Left renal pelvis (tissue), 4 donors: ENCODE data around the gene CORO6. TPM values are rescaled to one million over a fixed set of nuclear protein-coding genes. Genes with fewer than 3 reads are reported as not detected.

Experiments used
- DNase-seq, 4 donors: peaks; one replicate each; pipeline ENCODE4 v3.0.0-alpha.2; 2013; ENCODE audit warnings: low read depth in 4 of 4, low spot score in 3 of 4
- polyA plus RNA-seq, 4 donors: library from polyadenylated mRNA; unstranded; fragments of 120-200 nt; gene quantifications; one replicate each; pipeline ENCODE4 v1.2.1, GENCODE V29; 2013; ENCODE audit not compliant: insufficient read length in 4 of 4

Gene CORO6
- polyA plus RNA-seq, 4 donors = 2.6 to 4.9 (median 3.3) TPM

GRCh38 chr17:29579866-29580771, 42.6 kb downstream of the CORO6 start:
- no peak for DNase-seq

GRCh38 chr17:29578626-29579485, 43.9 kb downstream of the CORO6 start:
- no peak for DNase-seq

- DNase-seq = no peak
Observed at GRCh38 chr17:29577385-29578211, 45.1 kb downstream of the CORO6 start.

DNA sequence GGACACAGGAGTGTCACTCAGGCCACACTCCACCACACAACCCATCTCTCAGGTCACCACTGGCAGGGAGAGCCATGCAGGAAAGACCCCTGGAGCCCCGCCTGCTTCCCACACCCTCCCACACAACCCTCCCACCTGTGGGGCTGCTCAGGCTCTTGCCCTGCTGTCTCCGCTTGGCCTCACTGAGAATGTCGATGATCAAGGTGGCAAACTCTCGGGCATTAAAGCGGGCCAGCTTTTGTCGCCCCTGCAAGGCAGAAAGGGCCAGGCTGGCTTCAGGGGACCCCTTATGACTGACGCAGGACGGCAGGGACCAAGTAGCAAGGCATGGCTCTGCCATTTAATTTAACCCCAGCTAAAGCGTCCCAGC, 45.7 kb downstream of the CORO6 start:
- DNase-seq = no peak

DNA sequence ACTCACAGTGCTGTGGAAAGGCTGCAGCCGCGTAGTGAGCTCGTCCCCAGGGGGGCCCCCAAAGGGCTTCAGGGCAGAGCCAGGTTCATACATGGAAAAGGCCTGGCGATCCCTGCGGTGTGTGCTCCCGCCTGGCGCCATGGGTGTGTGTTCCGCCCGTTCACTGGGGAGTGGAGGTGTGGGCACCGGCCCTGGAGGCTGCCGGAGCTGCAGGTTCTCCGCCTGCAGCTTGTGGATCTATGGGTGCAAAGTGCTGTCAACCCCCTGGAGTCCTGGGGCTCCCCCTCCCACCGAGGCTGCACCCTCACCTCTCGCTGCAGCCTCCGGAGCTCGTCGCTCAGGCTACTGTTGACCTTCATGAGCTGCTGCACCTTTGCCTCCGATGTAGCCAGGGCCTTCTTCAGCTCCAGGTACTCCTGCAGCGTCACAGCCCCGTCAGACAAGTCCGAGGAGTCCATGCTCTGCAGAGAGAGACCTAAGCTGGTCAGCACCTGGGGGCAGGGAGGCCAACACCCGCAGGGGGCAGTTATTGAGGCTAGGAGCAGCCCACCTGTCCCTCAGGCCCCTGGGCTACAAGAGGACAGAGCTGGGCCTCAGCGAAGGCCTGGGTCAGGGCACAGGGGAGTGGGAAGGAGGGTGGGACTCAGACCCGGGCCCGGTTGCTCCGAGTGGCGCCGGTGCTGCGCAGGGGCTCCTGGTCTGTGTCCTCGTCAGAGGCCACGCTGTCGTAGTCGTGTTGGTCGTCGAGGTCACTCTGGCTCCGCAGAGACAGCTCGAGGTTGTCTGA, 46.3 kb downstream of the CORO6 start:
- no peak for DNase-seq

GRCh38 chr17:29575511-29576213, 47.0 kb downstream of the CORO6 start:
- DNase-seq = no peak

DNA sequence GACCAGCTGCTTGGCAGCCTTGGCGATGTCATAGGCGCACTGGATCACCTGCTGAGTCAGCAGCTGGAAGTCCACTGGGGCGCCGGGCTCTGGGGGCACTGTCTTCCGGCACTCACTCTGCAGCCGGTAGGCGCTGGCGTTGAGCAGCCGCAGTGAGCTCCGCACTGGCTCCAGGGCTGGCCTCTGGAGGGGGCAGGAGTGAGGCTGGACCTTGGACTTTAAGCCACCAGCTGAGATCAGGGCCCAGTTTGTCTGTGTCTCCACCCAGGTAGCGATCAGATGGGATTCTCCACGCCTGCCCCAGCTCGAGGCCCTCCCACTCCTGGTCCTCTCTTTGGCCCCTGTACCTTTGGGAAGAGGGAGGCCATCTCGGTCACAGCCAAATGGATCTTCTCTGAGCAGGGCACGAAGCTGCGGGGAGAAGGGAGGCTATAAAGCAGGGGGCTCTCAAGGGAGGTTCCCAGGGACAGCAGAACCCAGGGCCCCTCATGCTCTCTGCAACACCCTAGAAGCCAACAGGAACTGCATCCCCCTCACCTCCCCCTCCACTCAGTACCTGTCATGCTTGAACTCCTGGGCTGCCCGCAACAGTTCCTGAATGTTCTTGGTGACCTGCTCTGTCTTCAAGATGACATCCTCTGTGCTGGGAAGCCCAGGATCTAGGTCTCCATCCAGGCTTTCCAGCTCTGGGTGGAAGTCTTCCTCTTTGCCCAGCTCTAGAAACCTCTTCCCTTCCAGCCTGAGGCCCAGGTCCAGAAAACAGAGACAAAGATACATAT, 47.8 kb downstream of the CORO6 start:
- no peak for DNase-seq

DNA sequence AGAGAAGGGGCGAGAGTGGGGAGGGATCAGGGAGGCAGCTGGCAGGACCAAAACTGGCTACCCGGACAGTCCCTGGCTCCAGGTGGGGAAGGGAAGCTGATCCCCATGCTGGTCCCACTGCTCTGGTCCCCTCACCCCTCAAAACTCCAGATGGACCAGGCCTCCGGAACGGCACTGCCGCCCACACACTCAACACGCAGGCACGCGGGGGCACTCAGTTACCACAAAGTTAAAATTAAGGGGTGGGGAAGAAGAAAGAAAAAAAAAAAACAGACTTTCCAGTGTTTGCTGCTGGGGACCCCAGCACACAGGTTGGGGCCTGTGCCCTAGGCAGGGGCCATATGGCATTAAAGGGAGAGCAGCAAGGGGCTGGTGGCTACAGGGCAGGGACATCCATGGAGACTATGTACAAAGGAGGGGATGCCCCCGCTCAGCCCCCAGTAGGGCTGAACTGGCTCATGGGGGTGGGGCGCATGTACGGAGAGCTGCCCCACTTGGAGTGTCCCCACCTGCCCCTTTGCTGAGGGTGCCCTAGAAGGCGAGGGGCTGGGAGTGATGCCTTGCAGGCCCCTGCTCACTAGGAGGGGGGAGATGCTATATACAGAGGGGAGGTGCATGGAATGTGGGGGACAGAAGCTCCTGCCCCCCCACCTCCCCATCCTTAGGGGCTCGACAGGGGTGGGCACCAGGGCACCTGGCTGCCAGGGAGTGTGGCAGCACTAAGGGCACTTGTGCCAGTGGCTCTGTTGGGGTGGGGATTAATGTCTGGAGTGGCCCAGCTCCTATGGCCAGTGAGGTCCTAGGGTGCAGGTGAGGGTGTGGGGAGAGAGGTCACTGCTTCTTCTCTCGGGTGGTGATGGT, 48.6 kb downstream of the CORO6 start:
- no peak for DNase-seq

GRCh38 chr17:29573558-29573869, 49.2 kb downstream of the CORO6 start:
- no peak for DNase-seq

GRCh38 chr17:29572691-29573557, 49.8 kb downstream of the CORO6 start:
- DNase-seq = no peak

DNA sequence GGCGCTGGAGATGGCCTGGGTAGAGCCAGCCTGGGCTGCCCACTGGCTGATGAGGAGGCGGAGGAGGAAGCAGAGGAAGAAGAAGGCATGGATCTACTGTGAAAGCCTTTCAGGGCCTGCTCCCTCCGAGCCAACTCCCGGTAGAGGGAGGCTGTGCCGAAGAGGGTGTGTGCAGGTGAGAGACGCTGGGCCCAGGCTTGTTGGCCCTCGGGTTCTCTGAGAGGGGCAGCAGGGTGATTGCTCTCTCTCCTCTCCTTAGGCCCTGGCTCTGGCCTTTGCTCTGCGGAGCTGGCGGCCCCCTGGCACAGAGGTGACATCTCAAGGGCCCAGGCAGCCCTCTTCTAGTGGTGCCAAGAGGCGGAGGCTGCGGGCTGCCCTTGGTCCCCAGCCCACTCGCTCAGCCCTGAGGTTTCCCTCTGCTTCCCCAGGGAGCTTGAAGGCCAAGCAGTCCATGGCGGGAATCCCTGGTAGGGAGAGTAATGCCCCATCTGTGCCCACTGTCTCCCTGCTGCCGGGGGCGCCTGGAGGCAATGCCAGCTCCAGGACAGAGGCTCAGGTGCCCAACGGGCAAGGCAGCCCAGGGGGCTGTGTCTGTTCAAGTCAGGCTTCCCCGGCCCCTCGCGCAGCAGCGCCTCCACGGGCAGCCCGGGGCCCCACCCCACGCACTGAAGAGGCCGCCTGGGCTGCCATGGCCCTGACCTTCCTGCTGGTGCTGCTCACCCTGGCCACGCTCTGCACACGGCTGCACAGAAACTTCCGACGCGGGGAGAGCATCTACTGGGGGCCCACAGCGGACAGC, 50.6 kb downstream of the CORO6 start:
- DNase-seq = no peak

DNA sequence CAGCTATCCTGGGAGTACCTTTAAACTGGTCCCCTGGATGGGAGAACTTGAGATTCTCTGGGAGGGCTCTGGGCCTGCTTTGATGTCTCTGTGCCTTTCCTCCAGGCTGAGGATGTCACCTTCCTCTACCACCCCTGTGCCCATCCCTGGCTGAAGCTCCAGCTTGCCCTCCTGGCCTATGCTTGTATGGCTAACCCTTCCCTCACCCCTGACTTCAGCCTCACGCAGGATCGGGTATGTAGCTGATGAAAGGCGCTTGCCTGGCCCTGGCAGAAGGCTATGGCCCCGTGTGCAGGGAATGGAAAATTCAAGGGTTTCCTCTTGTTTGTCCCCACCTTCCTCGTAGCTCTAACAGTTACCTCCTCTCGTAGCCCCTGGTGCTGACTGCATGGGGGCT, 51.2 kb downstream of the CORO6 start:
- no peak for DNase-seq

- DNase-seq = no peak
Observed at GRCh38 chr17:29570521-29570920, 52.2 kb downstream of the CORO6 start.

DNA sequence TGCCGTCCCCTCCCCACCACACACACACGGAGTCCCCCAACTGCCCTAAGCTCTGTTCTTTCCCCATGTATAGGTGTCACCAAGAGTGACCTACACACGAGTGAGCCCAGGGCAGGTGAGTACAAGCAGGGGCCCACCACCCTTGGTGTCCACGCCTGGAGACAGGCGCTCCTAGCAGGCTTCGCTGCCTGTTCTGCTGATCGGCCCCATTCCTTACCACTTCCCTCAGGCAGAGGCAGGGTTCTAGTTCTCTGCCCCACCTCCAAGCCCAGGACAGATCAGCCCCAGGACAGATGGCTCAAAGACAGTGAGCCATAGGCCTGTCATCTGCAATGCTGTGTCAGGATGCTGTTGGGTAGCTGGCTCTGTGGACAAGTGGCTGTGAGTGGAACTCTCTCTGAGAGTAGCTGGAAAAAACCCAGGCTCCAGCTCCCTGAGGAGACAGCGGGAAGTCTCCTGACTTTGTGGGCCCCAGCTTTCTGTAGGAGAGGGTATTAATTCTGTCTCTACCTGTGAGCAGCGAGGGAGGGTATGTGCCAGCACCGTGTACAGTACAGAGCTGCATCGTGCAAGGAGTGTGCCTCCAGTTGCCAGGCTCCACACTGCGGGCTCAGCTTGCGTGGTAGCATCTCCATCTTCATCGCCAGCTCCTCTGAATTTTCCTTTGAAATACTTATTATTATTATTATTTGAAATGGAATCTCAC, 53.3 kb downstream of the CORO6 start:
- no peak for DNase-seq
